NCI-H187 (cell line): ENCODE results near the gene MYT1.

Experiments
- DNase-seq, 2 experiments: peaks; one replicate each; lab custom pipeline; 2025; lab: John Stamatoyannopoulos, UW

MYT1 gene

GRCh38 chr20:64153861-64154589, 10.2 kb upstream of the MYT1 start:
- DNase-seq, result no peak

GRCh38 chr20:64154590-64155257, 9.5 kb upstream of the MYT1 start:
- no peak for DNase-seq

GRCh38 chr20:64155258-64156135, 8.8 kb upstream of the MYT1 start:
- DNase-seq, result no peak

GRCh38 chr20:64156136-64156885, 7.9 kb upstream of the MYT1 start:
- DNase-seq, result peak; percentile 47 to 50

- no peak for DNase-seq
These were observed 7.1 kb upstream of the MYT1 start for GRCh38 chr20:64156886-64157875.

- no peak for DNase-seq
These were observed 6.4 kb upstream of the MYT1 start for GRCh38 chr20:64157878-64158277.

- DNase-seq, result no peak
These were observed 5.6 kb upstream of the MYT1 start for GRCh38 chr20:64158346-64159285.

GRCh38 chr20:64159286-64159680, 5.0 kb upstream of the MYT1 start:
- no peak for DNase-seq

- no peak for DNase-seq
These were observed 4.5 kb upstream of the MYT1 start for GRCh38 chr20:64159711-64160110.

GRCh38 chr20:64160118-64160517, 4.1 kb upstream of the MYT1 start:
- no peak for DNase-seq

GRCh38 chr20:64160526-64161355, 3.5 kb upstream of the MYT1 start:
- DNase-seq, result peak; percentile 68 to 96

GRCh38 chr20:64161356-64162238, 2.7 kb upstream of the MYT1 start:
- DNase-seq, result peak; percentile 41 to 69

GRCh38 chr20:64162239-64162910, 1.9 kb upstream of the MYT1 start:
- DNase-seq, result peak in 1 of 2 experiments; percentile 67

GRCh38 chr20:64163776-64164122, 503 bp upstream of the MYT1 start:
- DNase-seq, result no peak

- DNase-seq, result no peak
These were observed 1.8 kb downstream of the MYT1 start for GRCh38 chr20:64165866-64166600.
